Measurements from ENCODE around the gene AHNAK.
"Not testable (repeated sequence)": the region's sequence is repeated elsewhere in the genome, so short reads cannot be mapped to it uniquely, and the experiment has no call there.

Gene AHNAK

GRCh38 chr11:62532096-62532495, 14.5 kb downstream of the AHNAK start:
- no peak for DNase-seq

GRCh38 chr11:62516736-62517371, 29.8 kb downstream of the AHNAK start:
- DNase-seq, result no peak

GRCh38 chr11:62514151-62514550, 32.5 kb downstream of the AHNAK start:
- DNase-seq, result no peak

- DNase-seq, result no peak
Observed at GRCh38 chr11:62513626-62514025, 33.0 kb downstream of the AHNAK start.

- DNase-seq, result no peak
Observed at GRCh38 chr11:62512961-62513360, 33.6 kb downstream of the AHNAK start.

- DNase-seq, result no peak
Observed at GRCh38 chr11:62508336-62509058, 38.1 kb downstream of the AHNAK start.

GRCh38 chr11:62507125-62507422, 39.5 kb downstream of the AHNAK start:
- no peak for DNase-seq

GRCh38 chr11:62506413-62507124, 40.0 kb downstream of the AHNAK start:
- DNase-seq, result no peak

- DNase-seq, result no peak
Observed at GRCh38 chr11:62505440-62506091, 41.0 kb downstream of the AHNAK start.

- DNase-seq, result no peak
Observed at GRCh38 chr11:62505059-62505439, 41.6 kb downstream of the AHNAK start.

GRCh38 chr11:62504158-62504973, 42.2 kb downstream of the AHNAK start:
- DNase-seq, result no peak

GRCh38 chr11:62502030-62502730, 44.4 kb downstream of the AHNAK start:
- no peak for DNase-seq

- no peak for DNase-seq
Observed at GRCh38 chr11:62501432-62501891, 45.1 kb downstream of the AHNAK start.

GRCh38 chr11:62500650-62501030, 46.0 kb downstream of the AHNAK start:
- no peak for DNase-seq

GRCh38 chr11:62499944-62500649, 46.5 kb downstream of the AHNAK start:
- no peak for DNase-seq

GRCh38 chr11:62499311-62499943, 47.2 kb downstream of the AHNAK start:
- DNase-seq, result not testable (repeated sequence)

GRCh38 chr11:62498492-62499286, 47.9 kb downstream of the AHNAK start:
- no peak for DNase-seq

- DNase-seq, result no peak
Observed at GRCh38 chr11:62498031-62498430, 48.6 kb downstream of the AHNAK start.

GRCh38 chr11:62497132-62497801, 49.3 kb downstream of the AHNAK start:
- no peak for DNase-seq

All from activated T-cell treated with anti-CD3 and anti-CD28 coated beads, Interleukin-2, amount 50 U/mL, for 1 hour (primary cell).